ENCODE results near the gene ZNF425. TPM values are rescaled to one million over a fixed set of nuclear protein-coding genes. Genes with fewer than 3 reads are reported as not detected.
A peak's percentile ranks its signal among the peaks of the same experiment; 100 is the strongest.

The ZNF425 gene, protein sequence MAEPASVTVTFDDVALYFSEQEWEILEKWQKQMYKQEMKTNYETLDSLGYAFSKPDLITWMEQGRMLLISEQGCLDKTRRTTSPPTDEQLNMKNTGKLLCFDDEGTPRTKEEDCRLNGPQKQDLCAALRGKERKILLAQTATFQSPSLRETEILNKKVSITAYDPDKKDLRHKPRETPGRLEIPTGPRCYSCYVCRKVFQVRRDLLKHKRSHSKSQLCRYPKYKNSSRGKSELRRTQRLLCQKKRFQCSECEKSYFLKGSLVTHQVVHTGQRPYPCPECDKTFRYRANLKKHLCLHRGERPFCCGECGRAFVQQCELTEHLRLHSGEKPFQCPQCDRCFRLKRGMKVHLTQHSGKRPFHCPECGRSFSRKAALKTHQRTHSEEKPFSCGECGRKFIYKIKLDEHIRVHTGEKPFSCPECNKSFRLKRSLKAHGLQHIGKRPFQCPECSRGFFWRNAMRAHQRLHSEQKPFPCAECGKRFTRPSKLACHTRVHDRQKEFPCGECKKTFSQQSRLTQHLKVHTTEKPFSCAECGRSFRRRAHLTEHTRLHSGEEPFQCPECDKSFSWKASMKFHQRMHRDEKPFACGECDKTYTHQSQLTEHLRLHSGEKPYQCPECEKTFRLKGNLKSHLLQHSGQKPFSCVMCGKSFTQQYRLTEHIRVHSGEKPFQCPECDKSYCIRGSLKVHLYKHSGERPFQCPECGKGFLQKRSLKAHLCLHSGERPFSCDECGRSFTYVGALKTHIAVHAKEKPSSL
- total RNA-seq (ENCODE audit: low replicate concordance), result 4.2 and 15.7 TPM in 2 replicates

DNA sequence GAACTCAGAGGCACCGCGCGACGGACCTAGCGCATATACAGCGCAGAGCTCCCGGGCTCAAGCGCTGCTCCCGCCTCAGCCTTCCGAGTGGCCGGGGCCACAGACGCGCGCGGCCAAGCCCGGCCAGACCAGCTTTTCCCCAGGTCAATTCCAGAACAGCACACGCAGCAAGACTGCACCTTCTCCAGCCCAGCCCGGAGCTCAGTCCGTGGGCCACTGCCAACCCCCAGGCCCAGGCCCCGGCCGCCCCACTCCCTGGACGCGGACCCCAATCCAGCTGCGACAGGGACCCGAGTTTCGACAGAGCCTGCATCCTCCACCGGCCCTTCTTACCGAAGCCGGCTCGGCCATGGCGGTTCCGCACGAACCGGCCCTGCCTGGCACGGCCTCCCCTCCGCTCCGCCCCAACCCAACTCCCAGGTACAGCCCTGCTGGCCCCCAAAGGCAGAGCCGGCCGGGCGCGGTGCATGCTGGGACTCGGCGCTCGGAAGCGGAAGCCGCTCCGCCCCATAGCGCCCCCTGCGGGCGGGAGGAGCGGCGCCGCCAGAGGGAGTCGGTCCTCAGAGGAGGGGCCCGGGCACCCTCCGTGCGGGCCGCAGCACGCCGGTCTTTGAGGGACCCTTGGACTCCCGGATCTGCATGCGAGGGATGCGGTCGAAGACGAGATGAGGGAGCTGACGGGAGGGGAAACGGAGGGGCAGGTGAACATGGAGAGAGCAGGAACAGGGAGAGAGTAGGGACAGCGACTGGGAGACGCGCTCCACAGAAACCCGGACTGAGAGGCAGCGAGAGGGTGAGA lies at the start of gene ZNF425:
Gene ZNF425, minus strand, starts transcription at position 462 of the 799 bp plus-strand sequence. Its CDS starts 111 bp downstream, at position 351.
- Histone ChIP-seq H2AFZ (replicated peaks) (peak within 1 kb of the TSS; percentile 78), H3K9me3 (ENCODE audit: low read depth) (no peaks in the 10 kb centered on the region), H3K4me2 (peak within 1 kb of the TSS; percentile 90), H3K27ac (peak within 1 kb of the TSS; percentile 40), H3K36me3 (peaks cover 8% of the 10 kb centered on the region), H3K27me3 (no peaks in the 10 kb centered on the region), H3F3A (ENCODE audit: low read depth) (peaks cover 42% of the 10 kb centered on the region), H3K4me1 (peaks cover 14% of the 10 kb centered on the region), H3K79me2 (ENCODE audit: low read depth) (peaks cover 38% of the 10 kb centered on the region), H4K20me1 (ENCODE audit: low read depth) (no peaks in the 10 kb centered on the region), H3K9ac (peak within 1 kb of the TSS; percentile 85), H3K4me3 (peak within 1 kb of the TSS; percentile 88)
- Mint-ChIP-seq H3K9me3 (peaks cover 10% of the 10 kb centered on the region), H3K36me3 (peaks cover 15% of the 10 kb centered on the region), H3K27ac (peak within 1 kb of the TSS; percentile 98), H3K4me3 (peak within 1 kb of the TSS; percentile 98), H3K27me3 (ENCODE audit: insufficient read depth, low read depth) (peaks cover 6% of the 10 kb centered on the region), H3K4me1 (peaks cover 21% of the 10 kb centered on the region)
- TF ChIP-seq EZH2phosphoT487 (IDR thresholded peaks at IDR 0.05) (peak; percentile 22), EZH2 (IDR thresholded peaks at IDR 0.05) (peak; percentile 30)
- TF ChIP-seq, protein P1, sequence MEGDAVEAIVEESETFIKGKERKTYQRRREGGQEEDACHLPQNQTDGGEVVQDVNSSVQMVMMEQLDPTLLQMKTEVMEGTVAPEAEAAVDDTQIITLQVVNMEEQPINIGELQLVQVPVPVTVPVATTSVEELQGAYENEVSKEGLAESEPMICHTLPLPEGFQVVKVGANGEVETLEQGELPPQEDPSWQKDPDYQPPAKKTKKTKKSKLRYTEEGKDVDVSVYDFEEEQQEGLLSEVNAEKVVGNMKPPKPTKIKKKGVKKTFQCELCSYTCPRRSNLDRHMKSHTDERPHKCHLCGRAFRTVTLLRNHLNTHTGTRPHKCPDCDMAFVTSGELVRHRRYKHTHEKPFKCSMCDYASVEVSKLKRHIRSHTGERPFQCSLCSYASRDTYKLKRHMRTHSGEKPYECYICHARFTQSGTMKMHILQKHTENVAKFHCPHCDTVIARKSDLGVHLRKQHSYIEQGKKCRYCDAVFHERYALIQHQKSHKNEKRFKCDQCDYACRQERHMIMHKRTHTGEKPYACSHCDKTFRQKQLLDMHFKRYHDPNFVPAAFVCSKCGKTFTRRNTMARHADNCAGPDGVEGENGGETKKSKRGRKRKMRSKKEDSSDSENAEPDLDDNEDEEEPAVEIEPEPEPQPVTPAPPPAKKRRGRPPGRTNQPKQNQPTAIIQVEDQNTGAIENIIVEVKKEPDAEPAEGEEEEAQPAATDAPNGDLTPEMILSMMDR (IDR thresholded peaks at IDR 0.05), result peak; percentile 88
- peak; percentile 96 for DNase-seq (ENCODE audit: low spot score)

DNA sequence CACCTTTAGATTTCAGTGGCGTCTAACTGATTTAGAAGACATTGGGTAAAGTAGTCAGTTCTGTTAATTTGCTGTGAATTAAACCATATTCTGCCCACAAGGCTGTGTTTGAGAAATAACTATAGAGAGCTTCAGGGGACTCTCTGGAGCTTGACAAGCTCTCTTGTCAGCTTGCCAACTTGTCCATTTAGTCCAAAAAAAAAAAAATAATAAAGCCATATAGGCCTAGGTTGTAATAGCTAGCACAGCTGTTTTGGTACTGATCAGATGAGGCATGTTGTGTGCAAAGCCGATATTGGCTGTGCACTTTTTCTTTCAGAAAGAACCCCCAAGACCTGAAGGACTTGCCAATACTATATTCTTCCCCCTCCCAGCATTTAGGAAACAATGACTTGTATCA lies 49.0 kb upstream of the ZNF425 start:
- no peak for DNase-seq (ENCODE audit: low spot score)
- Histone ChIP-seq H3K36me3 (peaks cover 9% of the 10 kb centered on the region), H3K27me3 (no peaks in the 10 kb centered on the region), H3K9ac (no peak overlapping the region), H3K4me2 (no peak overlapping the region), H2AFZ (replicated peaks) (no peak overlapping the region), H3K4me3 (no peak overlapping the region), H3K4me1 (no peaks in the 10 kb centered on the region), H3F3A (ENCODE audit: low read depth) (no peaks in the 10 kb centered on the region), H3K79me2 (ENCODE audit: low read depth) (no peaks in the 10 kb centered on the region), H3K27ac (no peak overlapping the region), H3K9me3 (ENCODE audit: low read depth) (no peaks in the 10 kb centered on the region), H4K20me1 (ENCODE audit: low read depth) (no peaks in the 10 kb centered on the region)
- H3K27ac Mint-ChIP-seq, result no peak overlapping the region
- H3K4me3 Mint-ChIP-seq, result no peak overlapping the region
- H3K27me3 Mint-ChIP-seq (ENCODE audit: insufficient read depth, low read depth), result no peaks in the 10 kb centered on the region
- H3K36me3 Mint-ChIP-seq, result peaks cover 19% of the 10 kb centered on the region
- H3K9me3 Mint-ChIP-seq, result no peaks in the 10 kb centered on the region
- TF ChIP-seq, protein P1 (IDR thresholded peaks at IDR 0.05), result no peak
- TF ChIP-seq EZH2 (IDR thresholded peaks at IDR 0.05) (no peak), EZH2phosphoT487 (IDR thresholded peaks at IDR 0.05) (no peak)
- no peaks in the 10 kb centered on the region for H3K4me1 Mint-ChIP-seq

DNA sequence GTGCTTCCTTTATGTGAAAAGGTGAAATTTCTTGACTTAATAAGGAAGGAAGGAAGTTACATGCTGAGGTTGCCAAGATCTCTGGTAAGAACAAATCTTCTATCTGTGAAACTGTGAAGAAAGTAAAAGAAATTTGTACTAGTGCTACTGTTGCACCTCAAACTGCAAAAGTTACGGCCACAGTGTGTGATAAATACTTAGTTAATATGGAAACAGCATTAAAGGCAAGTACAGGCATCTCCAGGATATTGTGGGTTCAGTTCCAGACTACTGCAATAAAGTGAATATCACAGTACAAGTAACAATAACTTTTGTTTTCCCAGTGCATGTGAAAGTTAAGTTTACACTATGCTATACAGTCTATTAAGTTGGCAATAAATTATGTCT lies 46.4 kb upstream of the ZNF425 start:
- Histone ChIP-seq H3K4me1 (no peaks in the 10 kb centered on the region), H2AFZ (replicated peaks) (no peak overlapping the region), H3K4me2 (no peak overlapping the region), H4K20me1 (ENCODE audit: low read depth) (no peaks in the 10 kb centered on the region), H3K36me3 (peaks cover 6% of the 10 kb centered on the region), H3K79me2 (ENCODE audit: low read depth) (no peaks in the 10 kb centered on the region), H3K27ac (no peak overlapping the region), H3K9ac (no peak overlapping the region), H3F3A (ENCODE audit: low read depth) (no peaks in the 10 kb centered on the region), H3K27me3 (no peaks in the 10 kb centered on the region), H3K9me3 (ENCODE audit: low read depth) (no peaks in the 10 kb centered on the region), H3K4me3 (no peak overlapping the region)
- no peaks in the 10 kb centered on the region for H3K9me3 Mint-ChIP-seq
- H3K4me3 Mint-ChIP-seq, result no peak overlapping the region
- no peak for TF ChIP-seq EZH2 (IDR thresholded peaks at IDR 0.05)
- TF ChIP-seq EZH2phosphoT487 (IDR thresholded peaks at IDR 0.05), result no peak
- no peaks in the 10 kb centered on the region for H3K27me3 Mint-ChIP-seq (ENCODE audit: insufficient read depth, low read depth)
- no peak for DNase-seq (ENCODE audit: low spot score)
- H3K4me1 Mint-ChIP-seq, result no peaks in the 10 kb centered on the region
- H3K27ac Mint-ChIP-seq, result no peak overlapping the region
- H3K36me3 Mint-ChIP-seq, result peaks cover 11% of the 10 kb centered on the region
